ENCODE results near the gene EDIL3.
"Not testable (repeated sequence)": the region's sequence is repeated elsewhere in the genome, so short reads cannot be mapped to it uniquely, and the experiment has no call there.

EDIL3 gene

GRCh38 chr5:84168841-84169240, 215.8 kb downstream of the EDIL3 start:
- H3K27ac Mint-ChIP-seq = no peak overlapping the region
- no peak for ATAC-seq
- no peaks in the 10 kb centered on the region for H3K36me3 Mint-ChIP-seq (ENCODE audit: low read depth)
- H3K27me3 Mint-ChIP-seq = no peaks in the 10 kb centered on the region
- H3K4me3 Mint-ChIP-seq = no peak overlapping the region
- no peaks in the 10 kb centered on the region for H3K9me3 Mint-ChIP-seq
- H3K4me1 Mint-ChIP-seq = no peaks in the 10 kb centered on the region
- DNase-seq = no peak

GRCh38 chr5:84163671-84164070, 221.0 kb downstream of the EDIL3 start:
- Mint-ChIP-seq H3K27me3 (no peaks in the 10 kb centered on the region), H3K27ac (no peak overlapping the region), H3K9me3 (peaks cover 4% of the 10 kb centered on the region), H3K4me3 (no peak overlapping the region), H3K36me3 (ENCODE audit: low read depth) (no peaks in the 10 kb centered on the region), H3K4me1 (no peaks in the 10 kb centered on the region)
- ATAC-seq = no peak
- no peak for DNase-seq

GRCh38 chr5:84162695-84163094, 222.0 kb downstream of the EDIL3 start:
- no peak overlapping the region for H3K4me3 Mint-ChIP-seq
- H3K27ac Mint-ChIP-seq = no peak overlapping the region
- H3K27me3 Mint-ChIP-seq = no peaks in the 10 kb centered on the region
- ATAC-seq (no peak), DNase-seq (no peak)
- peaks cover 4% of the 10 kb centered on the region for H3K9me3 Mint-ChIP-seq
- no peaks in the 10 kb centered on the region for H3K36me3 Mint-ChIP-seq (ENCODE audit: low read depth)
- no peaks in the 10 kb centered on the region for H3K4me1 Mint-ChIP-seq

- H3K9me3 Mint-ChIP-seq; H3K36me3 Mint-ChIP-seq (ENCODE audit: low read depth); DNase-seq; ATAC-seq; H3K27me3 Mint-ChIP-seq; H3K4me3 Mint-ChIP-seq; H3K27ac Mint-ChIP-seq; H3K4me1 Mint-ChIP-seq: not testable (repeated sequence)
Measured at GRCh38 chr5:84160650-84161049, 224.0 kb downstream of the EDIL3 start.

- Mint-ChIP-seq H3K27me3 (no peaks in the 10 kb centered on the region), H3K9me3 (no peaks in the 10 kb centered on the region), H3K27ac (no peak overlapping the region)
Measured at GRCh38 chr5:84149094-84149493, 235.6 kb downstream of the EDIL3 start.

GRCh38 chr5:84148651-84149050, 236.0 kb downstream of the EDIL3 start:
- no peak for DNase-seq
- no peaks in the 10 kb centered on the region for H3K4me1 Mint-ChIP-seq
- no peak overlapping the region for H3K4me3 Mint-ChIP-seq
- no peaks in the 10 kb centered on the region for H3K9me3 Mint-ChIP-seq
- ATAC-seq = no peak
- no peaks in the 10 kb centered on the region for H3K27me3 Mint-ChIP-seq
- H3K36me3 Mint-ChIP-seq (ENCODE audit: low read depth) = no peaks in the 10 kb centered on the region
- no peak overlapping the region for H3K27ac Mint-ChIP-seq

More at GRCh38 chr5:84149094-84149493, 235.6 kb downstream of the EDIL3 start:
- no peak for DNase-seq
- ATAC-seq = no peak
- Mint-ChIP-seq H3K4me1 (no peaks in the 10 kb centered on the region), H3K36me3 (ENCODE audit: low read depth) (no peaks in the 10 kb centered on the region), H3K4me3 (no peak overlapping the region)

- no peaks in the 10 kb centered on the region for H3K4me1 Mint-ChIP-seq
- DNase-seq (no peak), ATAC-seq (no peak)
- H3K4me3 Mint-ChIP-seq = no peak overlapping the region
- H3K9me3 Mint-ChIP-seq = peaks cover 3% of the 10 kb centered on the region
- H3K27ac Mint-ChIP-seq = no peak overlapping the region
- H3K27me3 Mint-ChIP-seq = no peaks in the 10 kb centered on the region
- no peaks in the 10 kb centered on the region for H3K36me3 Mint-ChIP-seq (ENCODE audit: low read depth)
Measured at GRCh38 chr5:84137541-84137940, 247.1 kb downstream of the EDIL3 start.

- Mint-ChIP-seq H3K9me3 (no peaks in the 10 kb centered on the region), H3K36me3 (ENCODE audit: low read depth) (no peaks in the 10 kb centered on the region), H3K4me1 (no peaks in the 10 kb centered on the region), H3K4me3 (no peak overlapping the region), H3K27ac (no peak overlapping the region), H3K27me3 (no peaks in the 10 kb centered on the region)
- ATAC-seq = no peak
- no peak for DNase-seq
Measured at GRCh38 chr5:84131372-84131771, 253.3 kb downstream of the EDIL3 start.

- ATAC-seq = no peak
- H3K27ac Mint-ChIP-seq = no peak overlapping the region
- H3K36me3 Mint-ChIP-seq (ENCODE audit: low read depth) = no peaks in the 10 kb centered on the region
- H3K27me3 Mint-ChIP-seq = no peaks in the 10 kb centered on the region
- no peak overlapping the region for H3K4me3 Mint-ChIP-seq
- DNase-seq = no peak
- H3K4me1 Mint-ChIP-seq = no peaks in the 10 kb centered on the region
- H3K9me3 Mint-ChIP-seq = no peaks in the 10 kb centered on the region
Measured at GRCh38 chr5:84130006-84130580, 254.6 kb downstream of the EDIL3 start.

- no peak for DNase-seq
- Mint-ChIP-seq H3K27ac (no peak overlapping the region), H3K27me3 (no peaks in the 10 kb centered on the region), H3K9me3 (no peaks in the 10 kb centered on the region), H3K4me1 (no peaks in the 10 kb centered on the region), H3K4me3 (no peak overlapping the region), H3K36me3 (ENCODE audit: low read depth) (no peaks in the 10 kb centered on the region)
- no peak for ATAC-seq
Measured at GRCh38 chr5:84125216-84125615, 259.5 kb downstream of the EDIL3 start.

GRCh38 chr5:84119252-84119651, 265.4 kb downstream of the EDIL3 start:
- H3K4me1 Mint-ChIP-seq = no peaks in the 10 kb centered on the region
- ATAC-seq (no peak), DNase-seq (no peak)
- H3K27ac Mint-ChIP-seq = no peak overlapping the region
- H3K27me3 Mint-ChIP-seq = no peaks in the 10 kb centered on the region
- H3K4me3 Mint-ChIP-seq = no peak overlapping the region
- no peaks in the 10 kb centered on the region for H3K36me3 Mint-ChIP-seq (ENCODE audit: low read depth)
- H3K9me3 Mint-ChIP-seq = no peaks in the 10 kb centered on the region

GRCh38 chr5:84118551-84118950, 266.1 kb downstream of the EDIL3 start:
- H3K36me3 Mint-ChIP-seq (ENCODE audit: low read depth) = no peaks in the 10 kb centered on the region
- no peaks in the 10 kb centered on the region for H3K27me3 Mint-ChIP-seq
- no peaks in the 10 kb centered on the region for H3K9me3 Mint-ChIP-seq
- no peak for DNase-seq
- H3K4me1 Mint-ChIP-seq = no peaks in the 10 kb centered on the region
- no peak for ATAC-seq
- H3K4me3 Mint-ChIP-seq = no peak overlapping the region
- H3K27ac Mint-ChIP-seq = no peak overlapping the region

GRCh38 chr5:84115727-84116126, 269.0 kb downstream of the EDIL3 start:
- ATAC-seq = no peak
- H3K4me3 Mint-ChIP-seq = no peak overlapping the region

GRCh38 chr5:84113246-84114105, 271.2 kb downstream of the EDIL3 start:
- no peak for ATAC-seq
- Mint-ChIP-seq H3K9me3 (no peaks in the 10 kb centered on the region), H3K27me3 (no peaks in the 10 kb centered on the region), H3K27ac (no peak overlapping the region), H3K36me3 (ENCODE audit: low read depth) (no peaks in the 10 kb centered on the region), H3K4me1 (no peaks in the 10 kb centered on the region), H3K4me3 (no peak overlapping the region)
- no peak for DNase-seq

More at GRCh38 chr5:84115727-84116126, 269.0 kb downstream of the EDIL3 start:
- Mint-ChIP-seq H3K27me3 (no peaks in the 10 kb centered on the region), H3K4me1 (no peaks in the 10 kb centered on the region), H3K9me3 (no peaks in the 10 kb centered on the region), H3K27ac (no peak overlapping the region), H3K36me3 (ENCODE audit: low read depth) (no peaks in the 10 kb centered on the region)
- DNase-seq = no peak

- Mint-ChIP-seq H3K4me1 (no peaks in the 10 kb centered on the region), H3K36me3 (ENCODE audit: low read depth) (peaks cover 2% of the 10 kb centered on the region), H3K27me3 (no peaks in the 10 kb centered on the region), H3K4me3 (no peak overlapping the region), H3K27ac (no peak overlapping the region), H3K9me3 (peaks cover 8% of the 10 kb centered on the region)
- no peak for DNase-seq
- ATAC-seq = no peak
Measured at GRCh38 chr5:84092738-84093137, 291.9 kb downstream of the EDIL3 start.

All from activated naive CD8-positive, alpha-beta T cell treated with anti-CD3 and anti-CD28 coated beads, Interleukin-2, amount 50 U/mL, for 24 hours (primary cell).